B cell (primary cell): ENCODE results near the gene ZSCAN25. TPM values are rescaled to one million over a fixed set of nuclear protein-coding genes. Genes with fewer than 3 reads are reported as not detected.

Experiments
- ATAC-seq: fragments of 200-7000 bp; cut with Tn5 transposase; one replicate; pipeline ENCODE4 v1.10.0; 2021; ENCODE audit warnings: low read depth, mild to moderate bottlenecking, moderate number of reproducible peaks, moderate library complexity
- CTCF ChIA-PET: fragments of 350-600 bp; sonication (Branson Sonifier 250); formaldehyde crosslinking; loops from one replicate; lab custom pipeline; 2021; ENCODE audit warnings: antibody characterized with exemption, inconsistent platforms; lab: Charles Lee
- POLR2A ChIA-PET: fragments of 350-600 bp; sonication (Branson Sonifier 250); formaldehyde crosslinking; loops from one replicate; lab custom pipeline; 2021; ENCODE audit warnings: antibody characterized with exemption; lab: Charles Lee
- DNase-seq: peaks from one replicate; pipeline ENCODE4 v3.0.0; 2013
- H2AFZ ChIP-seq: 2 replicates; pipeline ENCODE4 v1.6.1; 2012; ENCODE audit warnings: mild to moderate bottlenecking, low read depth, low read length; ENCODE audit not compliant: insufficient read depth, poor library complexity, severe bottlenecking
- H3K27ac ChIP-seq, 2 donors: 1 replicate in 1 of 2; 2 replicates in 1 of 2; pipeline ENCODE4 v1.5.1; 2012 to 2013; ENCODE audit warnings: low read length in 2 of 2, mild to moderate bottlenecking in 2 of 2, moderate library complexity in 1 of 2
- H3K27me3 ChIP-seq, 4 experiments: fragments of 200-600 bp in 1 of 4; sonication (generic) in 1 of 4; replicated peaks in 1 of 4; 1 replicate in 2 of 4; 2 replicates in 2 of 4; pipeline versions ENCODE4 v1.6.1 to v1.7.0; 2013 to 2016; ENCODE audit warnings: low read length in 3 of 4, mild to moderate bottlenecking in 2 of 4, mixed read lengths in 1 of 4, moderate library complexity in 1 of 4; ENCODE audit not compliant: insufficient read depth in 4 of 4, control insufficient read depth in 3 of 4; ENCODE audit errors: control extremely low read depth in 1 of 4
- H3K36me3 ChIP-seq, 2 experiments: replicated peaks in 1 of 2; 1 replicate in 1 of 2; 2 replicates in 1 of 2; pipeline versions ENCODE4 v1.6.1 to v1.7.1; 2013; ENCODE audit warnings: low read length in 1 of 2; ENCODE audit not compliant: insufficient read depth in 2 of 2, control insufficient read depth in 1 of 2; ENCODE audit errors: control extremely low read depth in 1 of 2, extremely low read depth in 1 of 2
- H3K4me1 ChIP-seq, 2 donors: fragments of 200-600 bp in 1 of 2; sonication (generic) in 1 of 2; 1 replicate in 1 of 2; 2 replicates in 1 of 2; pipeline versions ENCODE4 v1.5.1 to v1.6.1; 2013 to 2017; ENCODE audit warnings: low read length in 2 of 2; ENCODE audit not compliant: control insufficient read depth in 2 of 2, insufficient read depth in 2 of 2
- H3K4me2 ChIP-seq: replicated peaks from 2 replicates; pipeline ENCODE3; 2012; ENCODE audit warnings: mild to moderate bottlenecking, low read depth, low read length; ENCODE audit not compliant: poor library complexity, severe bottlenecking
- H3K4me3 ChIP-seq, 5 experiments: fragments of 200-600 bp in 1 of 5; sonication (generic) in 1 of 5; 1 replicate in 3 of 5; 2 replicates in 2 of 5; pipeline versions ENCODE4 v1.5.1 to v1.7.0; 2011 to 2016; ENCODE audit warnings: low read length in 4 of 5, mild to moderate bottlenecking in 4 of 5, low read depth in 2 of 5, control low read depth in 1 of 5, moderate library complexity in 1 of 5; ENCODE audit not compliant: insufficient read depth in 1 of 5; ENCODE audit errors: control extremely low read depth in 1 of 5, extremely low read depth in 1 of 5
- H3K79me2 ChIP-seq: fragments of 200-600 bp; sonication (generic); one replicate; pipeline ENCODE4 v1.6.0; 2016; ENCODE audit warnings: low read length; ENCODE audit not compliant: control insufficient read depth, insufficient read depth
- H3K9ac ChIP-seq: fragments of 200-600 bp; sonication (generic); 2 replicates; pipeline ENCODE4 v1.6.1; 2017; ENCODE audit warnings: mild to moderate bottlenecking, low read length, moderate library complexity
- H3K9me3 ChIP-seq, 3 donors: one replicate each; pipeline versions ENCODE4 v1.6.1 to v1.7.1; 2013; ENCODE audit warnings: low read length in 2 of 3; ENCODE audit not compliant: control insufficient read depth in 2 of 3, insufficient read depth in 1 of 3; ENCODE audit errors: control extremely low read depth in 1 of 3
- H4K20me1 ChIP-seq: 2 replicates; pipeline ENCODE4 v1.6.0; 2012; ENCODE audit warnings: mild to moderate bottlenecking, low read length; ENCODE audit not compliant: insufficient read depth, control insufficient read depth, poor library complexity, severe bottlenecking
- H3K27ac Mint-ChIP-seq: one replicate; pipeline ENCODE4 v1.8.0; 2021; ENCODE audit warnings: mixed read lengths
- H3K27me3 Mint-ChIP-seq: one replicate; pipeline ENCODE4 v1.8.0; 2021; ENCODE audit warnings: mixed read lengths
- H3K4me1 Mint-ChIP-seq: one replicate; pipeline ENCODE4 v1.8.0; 2021; ENCODE audit warnings: mixed read lengths
- H3K4me3 Mint-ChIP-seq: one replicate; pipeline ENCODE4 v1.8.0; 2021; ENCODE audit warnings: mixed read lengths
- H3K9me3 Mint-ChIP-seq: one replicate; pipeline ENCODE4 v1.8.0; 2022; ENCODE audit warnings: mixed read lengths; ENCODE audit not compliant: insufficient read depth
- CTCF ChIP-seq: fragments of 200-600 bp; IDR thresholded peaks from one replicate; pipeline ENCODE4 v1.8.0; 2022; ENCODE audit warnings: antibody characterized with exemption, mild to moderate bottlenecking
- EZH2 ChIP-seq: IDR thresholded peaks from 2 replicates; pipeline ENCODE4 v1.6.1; 2012; ENCODE audit warnings: borderline replicate concordance, low read depth, mild to moderate bottlenecking, moderate library complexity, low read length; ENCODE audit not compliant: insufficient read depth, poor library complexity, severe bottlenecking
- WGBS: methylation state at CpG from one replicate; pipeline ENCODE4 v1.1.5; 2013; ENCODE audit warnings: missing lambda C conversion rate; ENCODE audit not compliant: insufficient coverage; 5-methylcytosine and 5-hydroxymethylcytosine counted together
- intact Hi-C: fragments of 100-400 bp; cut with micrococcal nuclease; formaldehyde crosslinking; loops from one replicate; pipeline ENCODE4 v1.10.0; 2022
- polyA plus RNA-seq: library from polyadenylated mRNA; depleted of rRNA; stranded (reverse); fragments of >200 nt; gene quantifications from 2 replicates; pipeline ENCODE4 v1.2.3, GENCODE V29; 2012
- total RNA-seq, 2 donors: library from RNA; stranded (reverse); fragments of 120-200 nt in 1 of 2; gene quantifications; 1 replicate in 1 of 2; 2 replicates in 1 of 2; pipeline versions ENCODE4 v1.2.3 to v1.2.4, GENCODE V29; 2013 to 2022

ZSCAN25 gene
- total and polyA plus RNA-seq, 2 donors (not counting 1 experiment from before 2014, with no cell fraction given), result 11.8 to 39.5 TPM

GRCh38 chr7:99615989-99616358, 772 bp upstream of the ZSCAN25 start:
- DNase-seq (no peak), ATAC-seq (no peak)

More at GRCh38 chr7:99615989-99616358, 772 bp upstream of the ZSCAN25 start:
- peak overlapping the region; percentile 99 for H2AFZ ChIP-seq
- H3K4me3 Mint-ChIP-seq, result peak overlapping the region; percentile 98
- intact Hi-C loops, result loop anchor here (1.0 to 5.0 kb wide), 6 partner anchors 58 to 303 kb away; partner anchors contain the start of genes ARPC1A, TRIM4, ZKSCAN5 and ZNF394
- ChIA-PET CTCF (interaction anchor here (1.1 to 1.2 kb wide), 4 partner anchors 84 to 304 kb away, joined by 3 read pairs; partner anchors contain the start of gene ZKSCAN5), POLR2A (interaction anchor here (2.5 kb wide), 1 partner anchor 58 kb away, joined by 6 read pairs; the partner anchor contains the start of gene ZNF655)
- no peak overlapping the region for H3K27ac Mint-ChIP-seq
- H3K4me2 ChIP-seq, result peak overlapping the region; percentile 85
- peaks cover 17 to 18% of the 10 kb centered on the region in 2 donors for H3K4me1 ChIP-seq
- H3K9ac ChIP-seq, result peak overlapping the region; percentile 99
- no peaks in the 10 kb centered on the region for H3K9me3 ChIP-seq
- H3K27ac ChIP-seq, result no peak overlapping the region
- peak overlapping the region; percentile 86 to 99 (median 95) for H3K4me3 ChIP-seq
- WGBS, result 100% methylated on average over 3 of the region's 5 CpGs
- no peaks in the 10 kb centered on the region for H3K9me3 Mint-ChIP-seq
- no peaks in the 10 kb centered on the region for H3K27me3 ChIP-seq
- peaks cover 17% of the 10 kb centered on the region for H4K20me1 ChIP-seq
- no peaks in the 10 kb centered on the region for H3K27me3 Mint-ChIP-seq
- no peak for TF ChIP-seq CTCF
- TF ChIP-seq EZH2, result no peak
- peaks cover 28% of the 10 kb centered on the region for H3K4me1 Mint-ChIP-seq
- H3K36me3 ChIP-seq, result peaks cover 2 to 23% of the 10 kb centered on the region in 2 experiments
- H3K79me2 ChIP-seq, result peaks cover 38% of the 10 kb centered on the region
